Stimulated activated CD4-positive, alpha-beta T cell treated with anti-CD3 and anti-CD28 coated beads, Interleukin-4, amount 100 ng/mL, for 1 hour (primary cell): Measurements from ENCODE around the gene RFX3.

Experiments used
- DNase-seq: peaks from one replicate; pipeline ENCODE4 v3.0.0-alpha.2; 2020

RFX3 gene

GRCh38 chr9:3525836-3526164, at the start of gene RFX3:
RFX3 (minus strand) TSS chr9:3526001; CDS start chr9:3395588, 130,413 bp downstream.
- DNase-seq = peak; percentile 93

GRCh38 chr9:3571500-3571899, 45.7 kb upstream of the RFX3 start:
- no peak for DNase-seq

- DNase-seq = no peak
These were observed 43.7 kb upstream of the RFX3 start for GRCh38 chr9:3569529-3569928.

GRCh38 chr9:3567988-3568387, 42.2 kb upstream of the RFX3 start:
- DNase-seq = no peak

- DNase-seq = no peak
These were observed 27.4 kb upstream of the RFX3 start for GRCh38 chr9:3553076-3553765.

GRCh38 chr9:3549225-3549624, 23.4 kb upstream of the RFX3 start:
- DNase-seq = no peak

- no peak for DNase-seq
These were observed 22.8 kb upstream of the RFX3 start for GRCh38 chr9:3548648-3549047.

GRCh38 chr9:3541206-3541605, 15.4 kb upstream of the RFX3 start:
- DNase-seq = no peak

- DNase-seq = no peak
These were observed 9.0 kb upstream of the RFX3 start for GRCh38 chr9:3534614-3535404.

- DNase-seq = no peak
These were observed 6.4 kb upstream of the RFX3 start for GRCh38 chr9:3532158-3532557.

GRCh38 chr9:3528451-3528850, 2.6 kb upstream of the RFX3 start:
- peak; percentile 32 for DNase-seq

GRCh38 chr9:3526997-3527940, 1.5 kb upstream of the RFX3 start:
- DNase-seq = no peak

- DNase-seq = peak; percentile 89
These were observed 580 bp upstream of the RFX3 start for GRCh38 chr9:3526165-3526996.

- no peak for DNase-seq
These were observed 535 bp downstream of the RFX3 start for GRCh38 chr9:3525096-3525835.

- DNase-seq = no peak
These were observed 3.8 kb downstream of the RFX3 start for GRCh38 chr9:3521966-3522365.

- no peak for DNase-seq
These were observed 5.2 kb downstream of the RFX3 start for GRCh38 chr9:3520564-3520963.

GRCh38 chr9:3517377-3518048, 8.3 kb downstream of the RFX3 start:
- DNase-seq = no peak

- DNase-seq = no peak
These were observed 9.0 kb downstream of the RFX3 start for GRCh38 chr9:3516667-3517330.

GRCh38 chr9:3515405-3515804, 10.4 kb downstream of the RFX3 start:
- DNase-seq = no peak

GRCh38 chr9:3514786-3515185, 11.0 kb downstream of the RFX3 start:
- DNase-seq = no peak
